Keratinocyte (primary cell): ENCODE results near the gene DHFR2. TPM values are rescaled to one million over a fixed set of nuclear protein-coding genes. Genes with fewer than 3 reads are reported as not detected.

ENCODE experiments used
- DNase-seq: peaks from one replicate; pipeline ENCODE4 v3.0.0-alpha.2; 2011; ENCODE audit warnings: low read depth, missing footprints, low spot score
- FAIRE-seq: peaks from 2 replicates; lab custom pipeline; 2011; peaks lifted over from hg19 to GRCh38; lab: Jason Lieb, UNC
- H2AFZ ChIP-seq: 2 replicates; pipeline ENCODE4 v1.6.0; 2012; ENCODE audit warnings: low read length, control low read depth, inconsistent platforms; ENCODE audit not compliant: control insufficient read depth
- H3K27ac ChIP-seq: 2 replicates; pipeline ENCODE4 v1.5.1; 2011; ENCODE audit warnings: low read length; ENCODE audit not compliant: control insufficient read depth, insufficient read depth
- H3K27me3 ChIP-seq: 3 replicates; pipeline ENCODE4 v1.6.0; 2011; ENCODE audit warnings: low read length; ENCODE audit not compliant: control insufficient read depth, insufficient read depth; ENCODE audit errors: extremely low read depth
- H3K36me3 ChIP-seq, 2 experiments: 2 replicates in 1 of 2; 3 replicates in 1 of 2; pipeline ENCODE4 v1.5.1; 2011; ENCODE audit warnings: low read length in 2 of 2, mild to moderate bottlenecking in 1 of 2; ENCODE audit not compliant: control insufficient read depth in 2 of 2, insufficient read depth in 2 of 2; ENCODE audit errors: extremely low read depth in 1 of 2
- H3K4me1 ChIP-seq: 3 replicates; pipeline ENCODE4 v1.5.1; 2011; ENCODE audit warnings: low read length; ENCODE audit not compliant: control insufficient read depth, insufficient read depth; ENCODE audit errors: extremely low read depth
- H3K4me2 ChIP-seq: 3 replicates; pipeline ENCODE4 v1.6.0; 2011; ENCODE audit warnings: low read depth, low read length; ENCODE audit not compliant: control insufficient read depth, insufficient read depth; ENCODE audit errors: extremely low read depth
- H3K4me3 ChIP-seq, 3 experiments: fragments of 200-600 bp in 1 of 3; sonication (generic) in 1 of 3; 2 replicates in 2 of 3; 3 replicates in 1 of 3; pipeline ENCODE4 v1.5.1; 2011 to 2016; ENCODE audit warnings: low read length in 3 of 3, mild to moderate bottlenecking in 3 of 3, control low read depth in 2 of 3, inconsistent platforms in 1 of 3, low read depth in 1 of 3, mixed read lengths in 1 of 3, mixed run types in 1 of 3, moderate library complexity in 1 of 3; ENCODE audit not compliant: control insufficient read depth in 2 of 3, insufficient read depth in 2 of 3; ENCODE audit errors: extremely low read depth in 1 of 3
- H3K79me2 ChIP-seq: 2 replicates; pipeline ENCODE4 v1.6.0; 2012; ENCODE audit warnings: low read length; ENCODE audit not compliant: control insufficient read depth, insufficient read depth
- H3K9ac ChIP-seq: 3 replicates; pipeline ENCODE4 v1.6.0; 2011; ENCODE audit warnings: low read length; ENCODE audit not compliant: control insufficient read depth, insufficient read depth; ENCODE audit errors: extremely low read depth
- H3K9me1 ChIP-seq: 3 replicates; pipeline ENCODE4 v1.6.0; 2011; ENCODE audit warnings: low read length; ENCODE audit not compliant: control insufficient read depth, insufficient read depth; ENCODE audit errors: extremely low read depth
- H3K9me3 ChIP-seq: 2 replicates; pipeline ENCODE4 v1.5.1; 2012; ENCODE audit warnings: low read depth, low read length; ENCODE audit not compliant: control insufficient read depth
- H4K20me1 ChIP-seq: 3 replicates; pipeline ENCODE4 v1.6.0; 2011; ENCODE audit warnings: low read length; ENCODE audit not compliant: control insufficient read depth, insufficient read depth; ENCODE audit errors: extremely low read depth
- CTCF ChIP-seq, 3 experiments: IDR thresholded peaks in 1 of 3; conservative IDR thresholded peaks in 1 of 3; optimal IDR thresholded peaks in 1 of 3; 2 replicates in 2 of 3; 3 replicates in 1 of 3; pipeline versions ENCODE3 to v1.5.1; 2011; ENCODE audit warnings: low read length in 3 of 3, mild to moderate bottlenecking in 3 of 3, moderate library complexity in 2 of 3, control low read depth in 1 of 3, inconsistent platforms in 1 of 3; ENCODE audit not compliant: insufficient read depth in 2 of 3; ENCODE audit errors: extremely low read depth in 1 of 3
- EZH2 ChIP-seq: IDR thresholded peaks from one replicate; pipeline ENCODE4 v1.6.1; 2012; ENCODE audit warnings: inconsistent platforms, mild to moderate bottlenecking, low read length, moderate library complexity
- dilution Hi-C: fragments of 300-500 bp; cut with MboI; formaldehyde crosslinking; loops from one replicate; pipeline ENCODE4 v1.7.0; 2020; ENCODE audit warnings: low sequenced_read_pairs; ENCODE audit not compliant: extremely low pct_ligation_motif_present
- polyA plus RNA-seq, 5 experiments: library from polyadenylated mRNA; depleted of rRNA in 3 of 5; stranded (reverse) in 3 of 5; stranded (forward) in 1 of 5; unstranded in 1 of 5; fragments of >200 nt; gene quantifications; 1 replicate in 1 of 5; 2 replicates in 3 of 5; 3 replicates in 1 of 5; pipeline versions ENCODE4 v1.2.1 to v1.2.3, GENCODE V29; 2011 to 2012; ENCODE audit warnings: missing spikeins in 2 of 5, low read depth in 1 of 5, low replicate concordance in 1 of 5

DHFR2 gene
- polyA plus RNA-seq, 1 donor (not counting 4 experiments of a cell fraction or from before 2014, with no cell fraction given): 3.6 TPM

DNA sequence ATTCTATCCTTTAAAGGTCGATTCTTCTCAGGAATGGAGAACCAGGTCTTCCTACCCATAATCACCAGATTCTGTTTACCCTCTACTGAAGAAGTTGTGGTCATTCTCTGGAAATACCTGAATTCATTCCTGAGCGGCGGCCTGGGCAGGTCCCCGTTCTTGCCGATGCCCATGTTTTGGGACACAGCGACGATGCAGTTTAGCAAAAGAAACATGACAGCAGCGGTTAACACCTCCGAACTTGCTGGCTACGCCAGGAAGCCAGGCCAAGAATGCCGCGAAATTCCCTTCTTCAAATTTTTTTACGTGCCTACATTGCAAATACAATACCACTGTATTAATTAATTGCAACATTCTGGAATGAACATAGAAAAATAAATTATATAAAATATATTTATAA is 1.4 kb downstream of the DHFR2 start:
- Histone ChIP-seq H3K9me1 (no peaks in the 10 kb centered on the region), H3K27ac (no peak overlapping the region), H3K36me3 (peaks cover 0 to 2% of the 10 kb centered on the region in 2 experiments), H4K20me1 (no peaks in the 10 kb centered on the region), H3K4me1 (no peaks in the 10 kb centered on the region), H3K27me3 (no peaks in the 10 kb centered on the region), H3K9me3 (no peaks in the 10 kb centered on the region), H3K4me3 (no peak overlapping the region), H3K79me2 (no peaks in the 10 kb centered on the region), H2AFZ (no peak overlapping the region), H3K4me2 (no peak overlapping the region), H3K9ac (no peak overlapping the region)
- TF ChIP-seq EZH2 (no peak), CTCF (optimal IDR thresholded peaks at IDR 0.05 in 1 of 3, IDR thresholded peaks at IDR 0.05 in 1 of 3, conservative IDR thresholded peaks at IDR 0.05 in 1 of 3; ENCODE audit: extremely low read depth in 1 of 3, insufficient read depth in 2 of 3, low read length in 3 of 3) (no peak)
- no peak for DNase-seq
- dilution Hi-C loops: no loop called here
- FAIRE-seq: no peak

- TF ChIP-seq EZH2 (no peak), CTCF (optimal IDR thresholded peaks at IDR 0.05 in 1 of 3, IDR thresholded peaks at IDR 0.05 in 1 of 3, conservative IDR thresholded peaks at IDR 0.05 in 1 of 3; ENCODE audit: extremely low read depth in 1 of 3, insufficient read depth in 2 of 3, low read length in 3 of 3) (no peak)
- Histone ChIP-seq H3K27ac (no peak overlapping the region), H2AFZ (no peak overlapping the region), H3K9me3 (no peaks in the 10 kb centered on the region), H3K36me3 (no peaks in the 10 kb centered on the region), H3K79me2 (no peaks in the 10 kb centered on the region), H3K4me2 (no peak overlapping the region), H3K9ac (no peak overlapping the region), H3K4me3 (no peak overlapping the region), H3K9me1 (no peaks in the 10 kb centered on the region), H3K27me3 (no peaks in the 10 kb centered on the region), H4K20me1 (no peaks in the 10 kb centered on the region), H3K4me1 (no peaks in the 10 kb centered on the region)
- no peak for FAIRE-seq
- dilution Hi-C loops: no loop called here
- DNase-seq: no peak
Observed at GRCh38 chr3:94050546-94050945, 12.2 kb downstream of the DHFR2 start.
